ENCODE measurements around the gene SLCO1A2.

SLCO1A2 gene

DNA sequence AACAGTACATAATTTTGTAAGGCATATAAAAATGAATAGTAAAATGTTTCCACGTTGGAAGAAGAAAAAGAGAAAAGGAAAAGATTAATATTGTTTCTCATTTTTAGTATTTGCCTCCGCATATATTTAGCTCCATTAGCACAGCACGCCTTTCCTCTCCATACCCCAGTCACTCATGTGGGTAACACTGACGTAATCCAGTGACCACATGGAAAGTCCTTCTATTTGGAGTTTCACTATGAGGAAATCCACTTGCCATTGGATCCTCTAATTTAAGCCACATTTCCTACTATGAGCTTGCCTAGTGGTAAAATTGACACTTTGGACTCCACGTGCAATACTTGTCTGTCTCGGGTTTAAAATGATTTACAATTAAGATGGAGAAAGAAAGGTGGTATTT is 5.7 kb upstream of the SLCO1A2 start:
- no peak overlapping the region for H3K4me3 ChIP-seq (ENCODE audit: low read length)
- no peak for DNase-seq (ENCODE audit: low read depth)
- TF ChIP-seq CTCF (conservative IDR thresholded peaks at IDR 0.05; ENCODE audit: low read depth, low read length): no peak

DNA sequence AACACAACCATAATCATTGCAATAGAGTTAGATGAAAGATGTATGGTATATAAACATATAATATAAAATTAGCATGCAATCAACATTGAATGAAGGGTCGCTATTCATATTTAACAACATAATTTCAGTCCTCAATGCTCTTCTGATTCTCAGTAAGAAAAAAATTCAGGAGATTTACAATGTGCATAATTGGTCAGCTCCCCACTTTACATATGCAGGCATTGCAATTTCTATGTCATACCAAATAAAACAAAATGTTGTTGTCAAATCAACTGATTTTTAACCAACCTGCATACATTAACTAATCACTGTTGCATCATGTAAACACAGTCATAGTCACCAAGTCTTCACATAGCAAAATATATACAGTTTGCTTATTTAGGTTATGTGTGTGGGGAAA is 5.2 kb upstream of the SLCO1A2 start:
- DNase-seq (ENCODE audit: low read depth): no peak
- H3K4me3 ChIP-seq (ENCODE audit: low read length): no peak overlapping the region
- TF ChIP-seq CTCF (conservative IDR thresholded peaks at IDR 0.05; ENCODE audit: low read depth, low read length): no peak

GRCh38 chr12:21337959-21338744 is 3.4 kb upstream of the SLCO1A2 start:
- no peak for DNase-seq (ENCODE audit: low read depth)
- H3K4me3 ChIP-seq (ENCODE audit: low read length): no peak overlapping the region
- no peak for TF ChIP-seq CTCF (conservative IDR thresholded peaks at IDR 0.05; ENCODE audit: low read depth, low read length)

DNA sequence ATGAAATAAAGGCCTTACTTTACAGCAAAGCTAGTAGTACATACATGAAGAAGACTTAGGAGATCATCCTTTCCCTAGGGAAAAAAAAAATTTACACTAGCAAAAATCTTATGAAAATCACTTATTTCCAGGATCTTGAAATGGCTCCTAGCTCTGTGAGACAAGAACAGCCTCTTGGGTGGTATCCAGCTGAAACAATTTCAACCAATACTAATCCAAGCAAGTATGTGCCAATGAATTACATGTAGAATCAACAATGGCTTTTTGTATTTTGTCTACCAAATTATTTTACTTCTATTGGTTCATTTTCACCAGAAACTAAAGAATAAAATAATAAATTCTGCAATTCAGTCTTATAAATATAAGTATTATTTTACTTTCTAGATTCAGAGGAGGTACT is 2.7 kb upstream of the SLCO1A2 start:
- TF ChIP-seq CTCF (conservative IDR thresholded peaks at IDR 0.05; ENCODE audit: low read depth, low read length): no peak
- H3K4me3 ChIP-seq (ENCODE audit: low read length): no peak overlapping the region
- no peak for DNase-seq (ENCODE audit: low read depth)

- TF ChIP-seq CTCF (conservative IDR thresholded peaks at IDR 0.05; ENCODE audit: low read depth, low read length): no peak
- DNase-seq (ENCODE audit: low read depth): no peak
Observed at GRCh38 chr12:21336656-21337055, 1.9 kb upstream of the SLCO1A2 start.

GRCh38 chr12:21330682-21331253 is 3.9 kb downstream of the SLCO1A2 start:
- H3K4me3 ChIP-seq (ENCODE audit: low read length): no peak overlapping the region
- DNase-seq (ENCODE audit: low read depth): no peak
- TF ChIP-seq CTCF (conservative IDR thresholded peaks at IDR 0.05; ENCODE audit: low read depth, low read length): no peak

More at GRCh38 chr12:21336656-21337055, 1.9 kb upstream of the SLCO1A2 start:
- no peak overlapping the region for H3K4me3 ChIP-seq (ENCODE audit: low read length)

GRCh38 chr12:21328578-21328977 is 6.1 kb downstream of the SLCO1A2 start:
- no peak for TF ChIP-seq CTCF (conservative IDR thresholded peaks at IDR 0.05; ENCODE audit: low read depth, low read length)
- H3K4me3 ChIP-seq (ENCODE audit: low read length): no peak overlapping the region
- DNase-seq (ENCODE audit: low read depth): no peak
